ENCODE data around the gene MOB3B. TPM values are rescaled to one million over a fixed set of nuclear protein-coding genes. Genes with fewer than 3 reads are reported as not detected.

MOB3B gene
- total RNA-seq, 2 experiments from 2014 or later, result 0.25 to 0.30 TPM

DNA sequence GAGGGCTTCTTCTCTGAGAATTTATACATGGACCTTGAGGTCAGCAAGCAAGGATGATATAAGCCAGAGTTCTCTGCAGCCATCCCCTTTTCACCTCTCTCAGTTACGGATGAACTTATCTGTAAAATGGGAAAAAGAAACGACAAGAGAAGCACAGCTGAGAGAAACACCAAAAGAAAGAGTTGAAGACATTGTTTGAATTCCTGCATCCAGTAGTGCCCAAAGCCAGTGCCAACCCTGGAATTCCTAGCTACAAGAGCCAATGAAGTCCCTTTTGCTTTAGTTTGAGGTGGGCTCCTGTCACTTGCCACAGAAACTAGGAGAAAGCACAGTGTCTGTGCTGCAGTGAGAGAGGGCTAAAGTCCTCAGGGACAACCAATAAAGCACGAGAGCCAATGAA lies 6.6 kb upstream of the MOB3B start:
- POLR2A ChIA-PET, result no interaction called here
- ATAC-seq (ENCODE audit: poor library complexity) (no peak), DNase-seq (no peak)
- Histone ChIP-seq H3K4me1 (ENCODE audit: insufficient read depth, low read length) (no peaks in the 10 kb centered on the region), H3K4me3 (ENCODE audit: low read length) (no peak overlapping the region), H3K27me3 (ENCODE audit: control insufficient read depth in 1 of 2, insufficient read depth in 2 of 2, low read length in 2 of 2) (no peaks in the 10 kb centered on the region), H3K9me3 (ENCODE audit: control insufficient read depth in 1 of 2, insufficient read depth in 1 of 2, low read length in 2 of 2) (no peaks in the 10 kb centered on the region), H3K27ac (ENCODE audit: low read depth in 1 of 2, low read length in 2 of 2) (no peak overlapping the region), H3K36me3 (ENCODE audit: insufficient read depth, low read length) (peaks cover 2% of the 10 kb centered on the region)
- H3K36me3 Mint-ChIP-seq (ENCODE audit: low read depth), result peaks cover 23% of the 10 kb centered on the region
- no peaks in the 10 kb centered on the region for H3K9me3 Mint-ChIP-seq
- H3K4me1 Mint-ChIP-seq (ENCODE audit: low read depth), result no peaks in the 10 kb centered on the region
- no peak overlapping the region for H3K27ac Mint-ChIP-seq
- no peak overlapping the region for H3K4me3 Mint-ChIP-seq
- CTCF ChIA-PET, result no interaction called here
- H3K27me3 Mint-ChIP-seq, result no peaks in the 10 kb centered on the region
- TF ChIP-seq, protein P1, sequence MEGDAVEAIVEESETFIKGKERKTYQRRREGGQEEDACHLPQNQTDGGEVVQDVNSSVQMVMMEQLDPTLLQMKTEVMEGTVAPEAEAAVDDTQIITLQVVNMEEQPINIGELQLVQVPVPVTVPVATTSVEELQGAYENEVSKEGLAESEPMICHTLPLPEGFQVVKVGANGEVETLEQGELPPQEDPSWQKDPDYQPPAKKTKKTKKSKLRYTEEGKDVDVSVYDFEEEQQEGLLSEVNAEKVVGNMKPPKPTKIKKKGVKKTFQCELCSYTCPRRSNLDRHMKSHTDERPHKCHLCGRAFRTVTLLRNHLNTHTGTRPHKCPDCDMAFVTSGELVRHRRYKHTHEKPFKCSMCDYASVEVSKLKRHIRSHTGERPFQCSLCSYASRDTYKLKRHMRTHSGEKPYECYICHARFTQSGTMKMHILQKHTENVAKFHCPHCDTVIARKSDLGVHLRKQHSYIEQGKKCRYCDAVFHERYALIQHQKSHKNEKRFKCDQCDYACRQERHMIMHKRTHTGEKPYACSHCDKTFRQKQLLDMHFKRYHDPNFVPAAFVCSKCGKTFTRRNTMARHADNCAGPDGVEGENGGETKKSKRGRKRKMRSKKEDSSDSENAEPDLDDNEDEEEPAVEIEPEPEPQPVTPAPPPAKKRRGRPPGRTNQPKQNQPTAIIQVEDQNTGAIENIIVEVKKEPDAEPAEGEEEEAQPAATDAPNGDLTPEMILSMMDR (IDR thresholded peaks at IDR 0.05), result no peak
- intact Hi-C loops (cut with DNase I, micrococcal nuclease), result loop anchor here in 1 of 2 experiments (5.0 kb wide), 1 partner anchor 46 kb away; no protein-coding TSS in a partner anchor

DNA sequence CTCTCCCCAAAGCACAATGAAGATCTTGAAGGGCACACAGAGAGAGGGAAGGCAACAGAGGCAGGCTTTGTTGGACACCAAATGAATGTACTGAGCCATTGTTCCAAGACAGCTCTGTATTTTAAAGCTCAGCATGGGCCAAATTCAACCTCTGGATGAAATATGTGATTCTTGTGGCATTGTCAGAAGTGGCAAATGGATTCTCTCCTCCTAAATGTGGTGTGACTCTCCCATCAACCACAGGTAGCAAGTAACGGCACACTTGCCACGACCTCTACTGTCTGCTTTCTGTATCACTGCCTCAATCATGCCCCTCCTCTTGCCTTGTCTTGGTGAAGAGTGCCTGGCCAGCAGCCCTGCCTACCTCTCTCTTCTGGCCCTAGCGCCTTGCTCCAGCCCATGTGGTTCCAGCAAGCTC lies 6.1 kb upstream of the MOB3B start:
- Histone ChIP-seq H3K27ac (ENCODE audit: low read depth in 1 of 2, low read length in 2 of 2) (no peak overlapping the region), H3K9me3 (ENCODE audit: control insufficient read depth in 1 of 2, insufficient read depth in 1 of 2, low read length in 2 of 2) (no peaks in the 10 kb centered on the region), H3K4me1 (ENCODE audit: insufficient read depth, low read length) (no peaks in the 10 kb centered on the region), H3K4me3 (ENCODE audit: low read length) (no peak overlapping the region), H3K27me3 (ENCODE audit: control insufficient read depth in 1 of 2, insufficient read depth in 2 of 2, low read length in 2 of 2) (no peaks in the 10 kb centered on the region), H3K36me3 (ENCODE audit: insufficient read depth, low read length) (peaks cover 2% of the 10 kb centered on the region)
- Mint-ChIP-seq H3K9me3 (no peaks in the 10 kb centered on the region), H3K27me3 (no peaks in the 10 kb centered on the region), H3K4me1 (ENCODE audit: low read depth) (no peaks in the 10 kb centered on the region), H3K27ac (no peak overlapping the region), H3K4me3 (no peak overlapping the region), H3K36me3 (ENCODE audit: low read depth) (peaks cover 23% of the 10 kb centered on the region)
- peak in 1 of 14 experiments; percentile 8 for DNase-seq
- ChIA-PET POLR2A (no interaction called here), CTCF (interaction anchor here (1.0 kb wide), 1 partner anchor 22 kb away, joined by 3 read pairs; no protein-coding TSS in a partner anchor)
- no peak for ATAC-seq (ENCODE audit: poor library complexity)
- intact Hi-C loops (cut with DNase I, micrococcal nuclease), result loop anchor here in 1 of 2 experiments (5.0 kb wide), 1 partner anchor 47 kb away; no protein-coding TSS in a partner anchor
- TF ChIP-seq, protein P1 (IDR thresholded peaks at IDR 0.05), result no peak

DNA sequence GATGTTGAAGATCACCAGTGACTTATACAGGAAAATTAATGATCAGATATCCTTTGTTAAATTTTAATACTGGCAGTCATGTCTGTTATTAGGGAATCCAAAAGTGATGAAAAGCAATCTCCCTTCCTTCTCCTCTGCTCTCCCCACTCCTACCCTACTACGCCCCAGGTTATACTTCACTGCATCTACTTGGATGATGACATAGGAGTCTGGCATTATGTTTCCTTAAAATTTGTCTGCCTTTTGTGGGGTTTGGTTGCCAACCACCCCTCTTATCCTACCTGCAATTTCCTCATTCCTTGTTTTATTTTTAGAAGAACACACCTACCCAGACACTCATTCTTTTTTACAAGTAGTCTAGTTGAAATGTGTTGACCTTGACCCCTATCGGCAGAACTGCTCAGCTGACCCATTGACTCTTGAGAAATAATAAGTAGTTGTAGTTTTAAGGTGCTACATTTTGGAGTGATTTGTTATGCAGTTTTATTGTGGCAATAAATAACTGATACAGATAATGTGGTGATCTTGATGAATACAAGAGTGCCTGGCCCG lies 5.1 kb upstream of the MOB3B start:
- Histone ChIP-seq H3K27ac (ENCODE audit: low read depth in 1 of 2, low read length in 2 of 2) (no peak overlapping the region), H3K9me3 (ENCODE audit: control insufficient read depth in 1 of 2, insufficient read depth in 1 of 2, low read length in 2 of 2) (no peaks in the 10 kb centered on the region), H3K27me3 (ENCODE audit: control insufficient read depth in 1 of 2, insufficient read depth in 2 of 2, low read length in 2 of 2) (no peaks in the 10 kb centered on the region), H3K36me3 (ENCODE audit: insufficient read depth, low read length) (peaks cover 2% of the 10 kb centered on the region), H3K4me3 (ENCODE audit: low read length) (no peak overlapping the region), H3K4me1 (ENCODE audit: insufficient read depth, low read length) (peaks cover 2% of the 10 kb centered on the region)
- DNase-seq, result no peak
- no peaks in the 10 kb centered on the region for H3K27me3 Mint-ChIP-seq
- no peak overlapping the region for H3K27ac Mint-ChIP-seq
- intact Hi-C loops (cut with DNase I, micrococcal nuclease), result loop anchor here in 1 of 2 experiments (5.0 kb wide), 1 partner anchor 48 kb away; no protein-coding TSS in a partner anchor
- no peak overlapping the region for H3K4me3 Mint-ChIP-seq
- no peaks in the 10 kb centered on the region for H3K4me1 Mint-ChIP-seq (ENCODE audit: low read depth)
- H3K36me3 Mint-ChIP-seq (ENCODE audit: low read depth), result peaks cover 23% of the 10 kb centered on the region
- no peak for ATAC-seq (ENCODE audit: poor library complexity)
- TF ChIP-seq, protein P1 (IDR thresholded peaks at IDR 0.05), result no peak
- POLR2A ChIA-PET, result no interaction called here
- CTCF ChIA-PET, result interaction anchor here (1.0 kb wide), 1 partner anchor 23 kb away, joined by 3 read pairs; no protein-coding TSS in a partner anchor
- no peaks in the 10 kb centered on the region for H3K9me3 Mint-ChIP-seq
